Measurements from ENCODE around the gene OSER1.

The OSER1 gene

GRCh38 chr20:44159125-44159524 lies 51.4 kb downstream of the OSER1 start:
- no peak for DNase-seq
- no peak overlapping the region for H3K27ac Mint-ChIP-seq
- H3K4me3 Mint-ChIP-seq: no peak overlapping the region
- H3K27me3 Mint-ChIP-seq (ENCODE audit: low read depth, poor library complexity): no peaks in the 10 kb centered on the region
- H3K9me3 Mint-ChIP-seq: no peaks in the 10 kb centered on the region
- no peak for TF ChIP-seq CTCF (IDR thresholded peaks at IDR 0.05)
- H3K36me3 Mint-ChIP-seq (ENCODE audit: low read depth): peaks cover 15% of the 10 kb centered on the region
- H3K4me1 Mint-ChIP-seq: peaks cover 7% of the 10 kb centered on the region

GRCh38 chr20:44157061-44157460 lies 53.5 kb downstream of the OSER1 start:
- Mint-ChIP-seq H3K4me3 (no peak overlapping the region), H3K4me1 (peaks cover 22% of the 10 kb centered on the region), H3K36me3 (ENCODE audit: low read depth) (peaks cover 15% of the 10 kb centered on the region), H3K27ac (no peak overlapping the region), H3K9me3 (no peaks in the 10 kb centered on the region), H3K27me3 (ENCODE audit: low read depth, poor library complexity) (no peaks in the 10 kb centered on the region)
- DNase-seq: no peak
- TF ChIP-seq CTCF (IDR thresholded peaks at IDR 0.05): no peak

GRCh38 chr20:44154521-44155001 lies 56.0 kb downstream of the OSER1 start:
- no peak overlapping the region for H3K4me3 Mint-ChIP-seq
- TF ChIP-seq CTCF (IDR thresholded peaks at IDR 0.05): no peak
- H3K27me3 Mint-ChIP-seq (ENCODE audit: low read depth, poor library complexity): no peaks in the 10 kb centered on the region
- H3K36me3 Mint-ChIP-seq (ENCODE audit: low read depth): peaks cover 20% of the 10 kb centered on the region
- no peak for DNase-seq
- peaks cover 22% of the 10 kb centered on the region for H3K4me1 Mint-ChIP-seq
- H3K9me3 Mint-ChIP-seq: peaks cover 4% of the 10 kb centered on the region
- H3K27ac Mint-ChIP-seq: no peak overlapping the region

DNA sequence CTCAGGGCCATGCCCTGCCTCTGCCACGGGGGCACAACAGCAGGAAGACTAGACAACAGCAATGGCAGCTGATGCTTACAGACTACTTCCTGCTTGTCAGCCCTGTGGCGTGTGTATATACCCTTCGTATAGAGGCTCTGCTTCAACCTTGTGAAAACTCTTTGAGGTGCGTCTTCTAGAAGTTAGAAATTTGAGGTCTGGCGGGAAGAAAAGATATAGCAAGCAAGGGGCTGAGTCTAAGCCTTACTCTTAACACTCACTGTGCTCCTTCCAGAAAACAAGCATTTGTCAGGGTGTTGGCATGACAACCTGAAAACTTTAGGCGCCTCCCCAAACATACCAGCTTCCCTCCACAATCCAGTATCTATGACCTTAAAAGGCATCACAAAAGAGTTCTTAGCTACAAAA lies 56.9 kb downstream of the OSER1 start:
- Mint-ChIP-seq H3K4me3 (no peak overlapping the region), H3K27ac (peak overlapping the region; percentile 20), H3K4me1 (peaks cover 22% of the 10 kb centered on the region), H3K27me3 (ENCODE audit: low read depth, poor library complexity) (no peaks in the 10 kb centered on the region), H3K36me3 (ENCODE audit: low read depth) (peaks cover 12% of the 10 kb centered on the region), H3K9me3 (peaks cover 4% of the 10 kb centered on the region)
- TF ChIP-seq CTCF (IDR thresholded peaks at IDR 0.05): no peak
- DNase-seq: no peak

DNA sequence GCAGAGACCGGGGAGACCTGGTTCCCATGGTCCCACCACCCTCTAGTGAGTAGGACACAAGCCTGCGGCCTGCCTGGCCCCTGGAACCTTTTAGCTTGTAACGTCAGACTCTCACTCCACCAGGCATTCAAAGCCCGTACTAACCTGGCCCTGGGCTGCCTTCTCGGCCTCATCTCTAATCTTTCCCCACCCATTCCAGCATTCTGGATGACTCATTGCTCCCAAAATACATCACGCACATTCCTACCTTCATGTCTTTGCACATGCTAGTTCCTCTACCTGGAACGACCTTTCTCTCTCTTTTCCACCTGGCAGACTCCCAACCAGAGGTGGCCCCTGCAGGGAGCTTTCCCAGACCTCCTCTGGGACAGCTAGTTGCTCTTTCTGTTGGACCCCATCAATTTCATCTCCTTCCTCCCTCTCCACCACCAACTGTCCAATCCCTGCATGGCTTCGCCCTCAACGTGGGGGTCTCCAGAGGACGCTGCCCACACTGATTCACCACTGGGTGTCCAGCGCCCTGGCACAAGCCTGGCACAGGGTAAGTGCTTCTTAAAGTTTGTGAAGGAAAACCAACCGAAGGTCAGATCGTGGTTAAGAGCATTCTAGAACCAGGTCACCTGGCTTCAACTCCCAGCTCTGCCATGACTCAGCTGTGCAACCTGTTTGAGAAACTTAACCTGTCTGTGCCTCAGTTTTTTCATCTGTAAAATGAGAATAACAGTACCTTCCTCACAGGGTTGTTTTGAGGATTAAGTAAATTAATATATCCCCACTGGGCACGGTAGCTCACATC lies 58.8 kb downstream of the OSER1 start:
- H3K27ac Mint-ChIP-seq: no peak overlapping the region
- DNase-seq: no peak

More for the DNA sequence above, 58.8 kb downstream of the OSER1 start:
- Mint-ChIP-seq H3K9me3 (peaks cover 4% of the 10 kb centered on the region), H3K4me3 (no peak overlapping the region), H3K36me3 (ENCODE audit: low read depth) (peaks cover 5% of the 10 kb centered on the region), H3K4me1 (peaks cover 22% of the 10 kb centered on the region), H3K27me3 (ENCODE audit: low read depth, poor library complexity) (no peaks in the 10 kb centered on the region)
- no peak for TF ChIP-seq CTCF (IDR thresholded peaks at IDR 0.05)
